HG03460 (cell line): ENCODE results near the gene APPBP2.
"Not testable (repeated sequence)": the region's sequence is repeated elsewhere in the genome, so short reads cannot be mapped to it uniquely, and the experiment has no call there.

Experiments
- ATAC-seq: cut with Tn5 transposase; IDR thresholded peaks from one replicate; pipeline ENCODE4 v1.9.1; 2021; ENCODE audit not compliant: unreplicated experiment

Gene APPBP2

DNA sequence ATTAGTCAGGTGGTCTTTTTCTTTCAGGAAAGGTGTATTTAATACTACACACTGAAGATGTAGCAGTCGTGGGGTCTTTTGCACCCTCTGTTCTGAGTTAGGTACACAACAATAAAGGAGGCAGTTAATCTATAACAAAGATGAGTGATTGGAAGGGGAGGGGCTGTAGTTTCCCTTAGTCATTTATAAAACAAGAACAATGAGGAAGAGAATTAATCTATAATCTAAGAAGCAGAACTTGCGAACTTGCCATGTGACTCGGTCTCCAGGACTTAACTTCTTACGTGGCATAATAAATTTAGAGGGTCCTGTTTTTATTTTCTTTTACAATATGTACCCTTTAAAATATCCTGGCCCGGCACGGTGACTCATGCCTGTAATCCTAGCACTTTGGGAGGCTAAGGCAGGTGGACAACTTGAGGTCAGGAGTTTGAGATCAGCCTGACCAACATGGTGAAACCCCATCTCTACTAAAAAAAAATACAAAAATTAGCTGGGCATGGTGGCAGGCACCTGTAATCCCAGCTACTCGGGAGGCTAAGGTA lies 8.6 kb upstream of the APPBP2 start:
- ATAC-seq, result no peak

DNA sequence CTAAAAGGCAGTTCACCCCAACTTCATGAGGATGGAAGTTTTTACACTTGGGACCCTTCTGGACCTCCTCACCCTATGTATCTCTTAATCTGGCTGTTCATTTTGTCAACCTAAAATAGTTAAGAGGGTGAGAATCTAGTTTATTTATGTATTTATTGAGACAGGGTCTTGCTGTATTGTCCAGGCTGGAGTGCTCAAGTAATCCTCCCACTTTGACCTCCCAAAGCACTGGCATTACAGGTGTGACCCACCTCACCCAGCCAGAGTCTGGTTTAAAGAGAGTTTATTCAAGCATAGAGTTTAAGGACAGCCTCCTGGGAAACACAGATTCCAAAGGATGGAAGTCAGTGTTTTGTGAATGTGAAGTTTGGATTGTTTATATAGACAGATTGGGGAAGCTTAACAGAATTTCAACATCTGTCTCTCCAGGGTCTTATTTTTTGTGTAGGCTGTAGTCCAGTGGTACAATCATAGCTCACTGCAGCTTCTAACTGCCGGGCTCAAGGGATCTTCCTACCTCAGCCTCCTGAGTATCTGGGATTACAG lies 8.0 kb upstream of the APPBP2 start:
- ATAC-seq, result no peak

DNA sequence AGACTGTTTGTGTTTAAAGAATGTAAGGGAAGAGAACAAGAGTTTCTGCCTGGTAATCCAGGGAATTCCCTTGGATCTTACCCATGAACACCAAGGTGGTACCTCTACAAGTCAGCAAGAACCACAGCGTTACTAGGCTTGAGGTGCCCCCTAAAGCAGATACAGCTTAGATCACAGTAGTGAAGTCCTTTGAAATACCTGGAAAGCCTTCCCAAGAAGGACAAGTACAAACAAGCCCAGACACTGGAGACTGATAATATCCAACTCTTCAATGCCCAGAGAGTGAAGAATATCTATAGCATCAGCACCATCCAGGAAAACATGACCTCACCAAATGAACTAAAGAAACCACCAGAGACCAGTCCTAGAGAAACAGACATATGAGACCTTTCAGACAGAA lies 3.8 kb upstream of the APPBP2 start:
- ATAC-seq, result no peak

DNA sequence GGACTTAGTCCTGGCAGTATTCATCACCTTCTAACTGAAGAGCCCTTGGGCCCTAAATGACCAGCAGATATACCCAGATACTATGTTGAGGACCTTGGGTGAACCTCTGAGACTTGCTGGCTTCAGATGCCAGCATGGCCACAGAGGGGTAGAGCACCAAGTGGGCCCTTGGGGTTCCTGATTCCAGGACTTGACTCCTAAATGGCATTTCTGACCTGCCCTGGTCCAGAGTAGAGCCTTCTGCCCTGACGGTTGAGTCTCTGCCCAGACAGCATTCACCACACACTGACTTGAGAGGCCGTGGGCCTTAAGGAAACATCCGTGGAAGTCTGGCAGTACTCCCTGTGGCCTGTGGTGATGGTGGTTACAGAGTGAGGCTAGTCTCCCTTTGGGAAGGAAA lies 2.8 kb upstream of the APPBP2 start:
- ATAC-seq, result no peak

DNA sequence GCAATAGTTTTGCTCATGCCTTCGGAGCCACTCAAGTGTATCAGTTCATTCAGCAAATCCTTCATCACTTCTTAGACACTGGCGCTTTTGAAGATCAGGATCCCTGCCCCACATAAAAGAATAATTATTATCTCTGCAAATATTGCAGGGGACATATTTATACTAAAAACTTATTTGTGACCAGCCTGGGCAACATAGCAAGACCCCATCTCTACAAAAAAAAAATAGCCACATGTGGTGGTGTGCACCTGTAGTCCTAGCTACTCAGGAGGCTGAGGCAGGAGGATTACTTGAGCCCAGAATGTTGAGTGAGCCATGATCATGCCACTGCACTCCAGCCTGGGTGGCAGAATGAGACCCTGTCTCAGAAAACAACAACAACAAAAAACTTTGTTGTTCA lies 1.7 kb upstream of the APPBP2 start:
- ATAC-seq, result no peak

DNA sequence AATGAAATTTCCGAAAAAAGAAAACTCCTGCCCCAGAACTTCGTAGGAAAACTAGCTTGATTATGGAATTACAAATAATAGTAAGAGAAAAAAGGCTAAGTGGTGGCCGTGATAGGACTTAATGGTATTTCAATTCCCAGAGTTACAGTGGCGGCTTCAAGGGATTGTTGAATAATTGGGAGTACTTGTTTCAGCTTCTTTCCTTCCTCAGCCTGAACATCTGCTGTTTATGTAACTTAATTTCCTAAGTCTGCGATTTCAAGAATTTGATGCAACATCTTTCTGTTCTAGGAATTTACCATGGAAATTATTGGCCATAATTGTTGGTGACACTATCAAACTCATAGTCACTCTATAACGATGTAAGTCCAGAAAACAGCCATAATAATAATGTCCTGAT lies 684 bp upstream of the APPBP2 start:
- no peak for ATAC-seq

DNA sequence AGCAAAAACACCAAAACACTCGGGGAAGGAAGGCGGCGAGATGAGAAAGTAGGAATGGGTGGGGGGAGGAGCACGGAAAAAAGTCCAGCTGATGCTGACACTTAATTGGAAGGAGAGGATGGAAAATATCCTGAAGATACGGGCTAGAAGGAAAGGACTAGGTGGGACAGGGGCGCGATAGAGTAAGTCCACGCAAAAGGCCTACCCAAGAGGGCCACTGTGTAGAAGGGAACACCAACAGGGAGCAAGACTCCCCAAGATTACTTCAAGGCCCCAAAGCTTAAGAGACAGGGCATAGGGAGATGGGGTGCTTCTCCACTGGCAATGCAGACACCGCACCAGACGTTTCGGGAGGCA lies 736 bp downstream of the APPBP2 start:
- ATAC-seq, result no peak

DNA sequence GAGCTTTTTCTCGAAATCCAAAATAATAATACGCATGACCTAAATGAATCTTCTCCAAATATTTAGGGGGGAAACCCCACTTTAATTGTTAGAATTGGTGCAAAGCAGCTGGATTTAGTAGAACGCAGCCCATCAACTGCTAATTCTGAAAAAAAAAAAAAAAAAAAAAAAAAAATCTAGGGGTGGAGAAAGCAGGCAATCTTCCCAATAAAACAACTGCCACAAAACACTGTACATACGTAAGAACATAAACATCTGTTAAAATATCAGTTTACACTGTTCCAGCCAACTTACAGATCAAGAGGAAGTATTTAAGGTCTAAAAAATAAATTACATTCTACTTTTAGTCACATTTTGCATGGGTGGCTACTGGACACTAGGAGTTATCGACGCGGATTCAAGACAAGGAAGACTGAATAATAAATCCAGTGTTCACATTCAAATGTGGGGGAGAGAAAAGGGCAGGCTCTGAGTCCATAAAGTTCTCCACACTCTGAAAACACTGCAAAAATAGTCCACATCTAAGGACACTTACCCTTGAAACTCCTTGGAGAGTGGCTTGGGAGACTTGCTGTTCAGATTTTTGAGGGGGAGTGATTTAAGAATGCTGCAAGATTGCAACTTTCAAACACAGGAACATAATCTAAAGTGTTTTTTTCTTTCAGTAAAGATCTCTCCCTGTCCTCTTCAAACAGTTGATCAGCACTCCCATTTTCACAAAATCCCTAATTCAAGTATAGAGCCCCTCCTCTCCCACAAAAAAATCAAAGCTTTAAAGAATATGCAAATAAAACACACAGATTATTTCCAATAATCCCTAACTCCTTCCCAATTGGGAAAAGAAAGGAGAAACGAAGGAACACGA lies 1.3 kb downstream of the APPBP2 start:
- ATAC-seq, result no peak

DNA sequence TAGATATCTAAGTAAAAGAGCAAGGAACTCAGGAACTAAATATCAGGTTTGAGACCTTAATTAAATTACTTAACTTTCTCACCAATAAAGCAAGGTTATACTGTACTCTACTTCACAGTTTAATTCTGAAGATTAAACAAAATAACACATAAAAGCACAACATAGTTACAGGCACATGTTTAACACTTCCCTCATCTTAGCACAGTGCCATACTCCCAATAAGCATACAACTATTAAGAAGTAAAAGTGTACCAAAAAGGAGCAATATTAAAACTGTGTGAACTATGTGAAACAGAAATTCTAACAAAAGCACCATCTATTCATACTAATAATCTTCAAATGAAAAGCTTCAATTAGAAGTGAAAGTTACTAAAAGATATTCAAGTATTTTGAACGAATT lies 2.2 kb downstream of the APPBP2 start:
- no peak for ATAC-seq

DNA sequence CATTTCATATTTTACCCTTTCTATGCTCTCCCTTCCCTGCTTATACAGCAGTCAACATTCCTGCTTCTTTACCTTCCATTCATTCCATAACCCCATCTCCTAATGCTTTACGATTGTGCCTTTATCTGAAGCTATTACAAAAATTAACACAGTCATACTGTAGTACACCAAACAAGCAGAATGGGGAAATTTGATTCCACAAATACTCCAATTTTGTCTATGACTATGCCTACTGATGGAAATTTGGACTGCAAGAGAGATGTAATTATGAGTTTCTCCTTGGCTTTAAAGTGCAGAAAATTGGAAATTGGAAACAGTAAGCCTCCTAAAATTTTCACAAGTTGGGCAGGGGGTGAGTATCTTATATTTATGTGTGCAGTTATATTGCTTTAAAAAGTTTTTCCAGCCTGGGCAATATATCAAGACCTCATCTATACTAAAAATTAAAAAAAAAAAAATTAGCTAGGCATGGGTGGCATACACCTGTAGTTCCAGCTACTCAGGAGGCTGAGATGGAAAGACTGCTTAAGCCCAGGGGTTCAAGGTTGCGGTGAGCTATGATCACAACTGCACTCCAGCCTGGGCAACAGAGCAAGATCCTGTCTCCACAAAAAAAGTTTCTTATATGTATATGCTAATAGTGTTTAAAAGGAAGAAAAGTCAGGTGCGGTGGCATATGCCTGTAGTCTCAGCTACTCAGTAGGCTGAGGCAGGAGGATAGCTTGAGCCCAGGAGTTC lies 3.0 kb downstream of the APPBP2 start:
- ATAC-seq, result no peak

DNA sequence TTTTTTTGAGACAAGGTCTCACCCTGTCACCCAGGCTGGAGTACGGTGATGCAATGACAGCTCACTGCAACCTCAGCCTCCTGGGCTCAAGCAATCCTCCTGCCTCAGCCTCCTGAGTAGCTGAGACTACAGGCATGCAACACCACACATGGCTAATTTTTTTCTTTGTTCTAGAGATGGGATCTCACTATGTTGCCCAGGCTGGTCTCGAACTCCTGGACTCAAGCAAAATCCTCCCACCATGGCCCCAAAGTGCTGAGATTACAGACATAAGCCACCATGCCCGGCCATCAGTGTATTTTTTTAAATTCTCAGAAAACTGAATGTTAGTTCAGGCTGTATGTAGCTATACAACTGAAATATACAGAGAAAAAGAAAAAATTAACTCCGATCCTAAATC lies 6.2 kb downstream of the APPBP2 start:
- no peak for ATAC-seq

DNA sequence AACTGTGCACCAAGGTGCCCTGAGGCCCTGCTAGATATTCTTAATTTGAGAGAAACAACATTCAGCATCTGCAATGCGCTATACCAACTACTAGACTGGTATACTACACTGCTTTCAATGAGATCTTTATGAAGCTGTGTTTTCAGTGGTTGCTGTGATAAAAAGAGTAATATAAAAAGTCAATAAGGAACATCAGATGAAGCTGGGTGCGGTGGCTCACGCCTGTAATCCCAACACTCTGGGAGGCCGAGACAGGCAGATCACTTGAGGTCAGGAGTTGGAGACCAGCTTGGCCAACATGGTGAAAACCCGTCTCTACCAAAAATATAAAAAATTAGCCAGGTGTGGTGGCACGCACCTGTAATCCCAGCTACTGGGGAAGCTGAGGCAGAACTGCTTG lies 10.4 kb downstream of the APPBP2 start:
- not testable (repeated sequence) for ATAC-seq

DNA sequence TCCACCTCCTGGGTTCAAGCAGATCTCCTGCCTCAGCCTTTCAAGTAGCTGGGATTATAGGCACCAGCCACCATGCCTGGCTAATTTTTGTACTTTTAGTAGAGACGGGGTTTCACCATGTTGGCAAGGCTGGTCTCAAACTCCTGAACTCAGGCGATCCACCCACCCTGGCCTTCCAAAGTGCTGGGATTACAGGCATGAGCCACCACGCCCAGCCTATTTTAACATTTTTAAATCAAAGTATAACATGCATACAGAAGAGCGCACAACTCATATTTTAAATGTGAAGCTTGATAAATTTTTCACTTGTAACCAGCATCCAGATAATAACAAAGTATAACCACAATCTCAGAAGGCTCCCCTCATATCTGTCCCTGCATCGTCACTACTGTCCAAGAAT lies 10.8 kb downstream of the APPBP2 start:
- not testable (repeated sequence) for ATAC-seq

DNA sequence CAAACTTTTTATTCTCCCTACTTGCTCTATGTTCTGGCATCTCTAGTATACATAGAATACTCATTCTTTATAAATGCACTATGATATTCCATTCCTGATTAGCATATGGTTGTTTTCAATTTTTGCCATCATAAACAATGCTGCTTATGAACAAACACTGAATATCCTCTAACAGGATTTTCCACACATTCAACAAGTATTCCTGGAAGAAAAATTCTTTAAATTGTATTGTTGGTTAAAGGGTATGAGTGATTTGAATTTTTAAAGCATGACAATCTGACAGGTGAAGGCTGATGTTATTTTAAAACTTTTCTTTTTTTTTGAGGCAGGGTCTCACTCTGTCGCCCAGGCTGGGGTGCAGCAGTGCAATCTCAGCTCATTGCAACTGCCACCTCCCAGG lies 11.5 kb downstream of the APPBP2 start:
- ATAC-seq, result no peak

DNA sequence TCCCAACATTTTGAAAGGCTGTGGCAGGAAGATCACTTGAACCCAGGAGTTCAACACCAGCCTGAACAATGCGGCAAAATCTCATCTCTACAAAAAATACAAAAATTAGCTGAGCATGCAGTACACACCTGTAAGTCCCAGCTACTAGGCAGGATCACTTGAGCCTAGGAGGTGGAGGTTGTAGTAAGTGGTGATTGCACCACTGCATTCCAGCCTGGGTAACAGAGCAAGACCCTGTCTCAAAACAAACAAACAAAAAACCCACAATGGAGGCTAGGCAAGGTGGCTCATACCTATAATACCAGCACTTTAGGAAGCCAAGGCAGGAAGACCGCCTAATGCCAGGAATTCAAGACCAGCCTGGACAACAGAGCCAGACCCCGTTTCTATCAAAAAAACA lies 12.0 kb downstream of the APPBP2 start:
- no peak for ATAC-seq

DNA sequence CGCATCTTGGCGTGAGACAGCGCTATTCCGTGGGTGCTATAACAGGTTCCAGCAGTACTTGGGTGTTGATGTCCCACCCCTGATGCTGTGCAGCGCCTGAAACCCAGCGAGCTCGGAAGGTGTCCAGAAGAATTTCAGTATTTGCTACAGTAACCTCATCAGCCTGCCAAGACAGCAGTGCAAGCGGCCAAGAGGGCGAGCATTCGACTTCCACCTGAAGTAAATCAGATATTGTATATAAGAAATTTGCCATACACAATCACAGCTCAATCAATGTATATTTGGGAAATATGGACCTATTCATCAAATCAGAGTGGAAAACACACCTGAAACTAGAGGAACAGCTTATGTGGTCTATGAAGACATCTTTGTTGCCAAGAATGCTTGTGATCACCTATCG lies 13.0 kb downstream of the APPBP2 start:
- ATAC-seq, result no peak

DNA sequence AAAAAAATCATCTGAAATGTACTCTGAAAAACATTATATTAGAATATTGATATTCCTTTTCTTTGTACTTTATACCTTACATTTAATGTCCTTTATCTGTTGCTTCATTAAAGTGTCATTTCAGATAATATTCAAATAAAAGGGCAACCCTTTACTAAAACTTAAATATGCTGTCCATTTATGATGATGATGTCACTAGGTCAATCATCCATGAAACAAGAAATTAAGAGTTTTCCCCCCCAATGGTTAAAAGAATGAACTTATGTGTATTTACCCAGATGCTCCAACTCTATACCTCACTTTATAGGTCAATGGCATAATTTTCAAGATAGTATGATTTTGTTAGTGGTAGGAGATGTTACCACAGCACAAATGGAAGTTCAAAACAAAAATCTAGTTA lies 15.3 kb downstream of the APPBP2 start:
- ATAC-seq, result no peak

DNA sequence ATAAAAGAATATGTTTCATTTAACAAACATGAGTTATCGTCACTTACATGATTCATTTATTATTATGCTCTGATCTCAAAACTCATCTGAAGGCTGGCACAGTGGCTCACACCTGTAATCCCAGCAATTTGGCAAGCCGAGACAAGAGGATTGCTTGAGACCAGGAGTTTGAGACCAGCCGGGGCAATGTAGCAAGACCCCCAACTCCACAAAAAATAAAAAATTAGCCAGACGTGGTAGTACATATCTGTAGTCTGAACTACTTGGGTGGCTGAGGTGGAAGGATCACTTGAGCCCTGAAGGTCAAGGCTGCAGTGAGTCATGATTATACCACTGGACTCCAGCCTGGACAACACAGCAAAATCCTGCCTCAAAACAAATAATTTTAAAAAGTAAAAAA lies 16.0 kb downstream of the APPBP2 start:
- ATAC-seq, result no peak

DNA sequence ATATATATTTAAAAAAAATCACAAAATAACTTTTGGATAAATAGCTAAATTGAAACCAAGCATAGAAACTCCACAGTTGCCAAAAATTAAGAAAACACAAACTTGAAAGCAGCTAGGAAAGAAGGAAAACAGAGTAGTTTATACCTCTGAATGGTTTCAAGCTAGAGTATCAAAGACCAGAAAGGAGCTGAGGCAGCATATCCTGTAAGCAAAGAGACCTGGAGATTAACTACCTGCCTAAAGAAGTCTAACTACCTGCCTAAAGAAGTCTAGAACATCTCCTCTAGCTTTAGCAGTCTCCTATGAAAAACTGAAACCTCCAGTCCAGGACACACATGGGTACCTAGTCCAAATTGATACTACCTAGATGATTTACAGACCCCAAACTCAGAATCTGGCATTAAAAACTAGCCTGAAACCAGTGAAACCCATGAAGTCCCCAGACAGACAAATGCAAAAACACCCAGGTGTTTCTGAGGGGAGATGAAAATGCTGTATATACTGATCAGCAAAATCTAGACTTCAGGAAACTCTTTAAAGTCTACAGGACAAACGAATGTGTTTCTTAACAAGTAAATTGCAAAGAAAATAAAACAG lies 17.6 kb downstream of the APPBP2 start:
- ATAC-seq, result peak; percentile 56

DNA sequence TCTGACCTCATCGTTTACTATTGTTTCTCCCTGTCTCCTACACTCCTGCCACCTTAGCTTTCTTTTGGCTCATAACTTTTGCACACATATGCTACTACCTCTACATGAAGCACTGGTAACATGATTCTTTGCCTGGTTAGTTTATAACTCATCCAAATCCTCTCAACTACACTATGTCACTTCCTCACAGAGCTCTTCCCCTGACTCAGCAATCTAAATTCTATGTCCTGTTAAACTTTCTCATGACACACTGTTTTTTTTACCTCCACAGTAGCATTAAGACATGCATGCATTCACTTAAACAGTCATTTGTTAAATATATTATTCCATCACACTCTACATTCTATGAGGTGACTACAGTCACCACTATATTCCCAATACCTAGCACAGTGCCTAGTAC lies 19.7 kb downstream of the APPBP2 start:
- ATAC-seq, result no peak

DNA sequence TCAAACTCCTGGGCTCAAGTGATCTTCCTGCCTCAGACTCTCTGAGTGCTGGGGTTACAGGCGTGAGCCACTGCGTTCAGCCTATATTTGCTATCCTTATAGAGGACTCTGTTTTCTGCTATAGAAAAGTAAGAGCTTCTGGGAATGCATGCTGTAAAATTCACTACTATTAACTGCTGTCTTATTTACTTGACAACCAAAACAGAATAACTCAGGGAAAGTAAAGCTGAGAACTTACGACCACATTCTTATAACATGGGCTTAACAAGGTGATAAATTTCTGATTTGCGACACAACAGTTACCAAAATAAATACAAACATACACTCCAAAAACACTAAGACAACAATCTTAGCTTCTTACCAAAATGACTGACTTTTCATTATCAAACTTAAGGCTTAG lies 23.9 kb downstream of the APPBP2 start:
- ATAC-seq, result no peak

DNA sequence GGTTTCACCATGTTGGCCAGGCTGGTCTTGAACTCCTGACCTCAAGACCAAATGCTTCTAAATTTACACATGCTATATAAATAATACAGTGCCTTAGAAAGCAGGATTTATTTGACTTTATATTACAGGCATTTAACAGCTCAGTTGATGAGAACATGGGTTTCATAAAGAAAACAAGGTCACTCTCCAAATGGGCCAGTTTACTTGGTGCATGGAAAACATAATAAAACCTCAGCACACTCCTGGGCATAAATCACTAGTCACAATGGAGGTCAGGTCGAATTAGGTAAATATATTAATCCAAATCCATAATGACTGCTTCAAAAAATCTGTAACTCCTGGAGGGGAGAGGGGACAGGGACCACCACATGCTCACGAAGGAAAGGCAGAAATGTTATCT lies 24.5 kb downstream of the APPBP2 start:
- ATAC-seq, result no peak
